Measurements from ENCODE around the gene UHMK1. TPM values are rescaled to one million over a fixed set of nuclear protein-coding genes. Genes with fewer than 3 reads are reported as not detected.

Gene UHMK1
- total and polyA plus RNA-seq, 11 donors, result 5.6 to 34.5 (median 21.8) TPM

GRCh38 chr1:162475089-162475488 lies 22.5 kb upstream of the UHMK1 start:
- H3K4me3 ChIP-seq, result no peak overlapping the region
- H3K27ac ChIP-seq, result no peak overlapping the region
- peaks cover 0 to 3% (median 0%) of the 10 kb centered on the region in 9 donors for H3K27me3 ChIP-seq
- ATAC-seq (peak in 2 of 4 donors; percentile 31 to 39), DNase-seq (no peak)
- intact Hi-C loops (cut with DNase I), result no loop called here
- WGBS, 4 donors, result 70 to 87% (median 83%) methylated on average over 1 to 2 of the region's 2 CpGs
- no peaks in the 10 kb centered on the region for H3K4me1 ChIP-seq
- peaks cover 0 to 28% (median 9%) of the 10 kb centered on the region in 12 donors for H3K9me3 ChIP-seq
- no peak for TF ChIP-seq POLR2A (IDR thresholded peaks at IDR 0.05)
- TF ChIP-seq, protein P1, sequence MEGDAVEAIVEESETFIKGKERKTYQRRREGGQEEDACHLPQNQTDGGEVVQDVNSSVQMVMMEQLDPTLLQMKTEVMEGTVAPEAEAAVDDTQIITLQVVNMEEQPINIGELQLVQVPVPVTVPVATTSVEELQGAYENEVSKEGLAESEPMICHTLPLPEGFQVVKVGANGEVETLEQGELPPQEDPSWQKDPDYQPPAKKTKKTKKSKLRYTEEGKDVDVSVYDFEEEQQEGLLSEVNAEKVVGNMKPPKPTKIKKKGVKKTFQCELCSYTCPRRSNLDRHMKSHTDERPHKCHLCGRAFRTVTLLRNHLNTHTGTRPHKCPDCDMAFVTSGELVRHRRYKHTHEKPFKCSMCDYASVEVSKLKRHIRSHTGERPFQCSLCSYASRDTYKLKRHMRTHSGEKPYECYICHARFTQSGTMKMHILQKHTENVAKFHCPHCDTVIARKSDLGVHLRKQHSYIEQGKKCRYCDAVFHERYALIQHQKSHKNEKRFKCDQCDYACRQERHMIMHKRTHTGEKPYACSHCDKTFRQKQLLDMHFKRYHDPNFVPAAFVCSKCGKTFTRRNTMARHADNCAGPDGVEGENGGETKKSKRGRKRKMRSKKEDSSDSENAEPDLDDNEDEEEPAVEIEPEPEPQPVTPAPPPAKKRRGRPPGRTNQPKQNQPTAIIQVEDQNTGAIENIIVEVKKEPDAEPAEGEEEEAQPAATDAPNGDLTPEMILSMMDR (IDR thresholded peaks at IDR 0.05), result no peak
- H3K36me3 ChIP-seq, result no peaks in the 10 kb centered on the region

DNA sequence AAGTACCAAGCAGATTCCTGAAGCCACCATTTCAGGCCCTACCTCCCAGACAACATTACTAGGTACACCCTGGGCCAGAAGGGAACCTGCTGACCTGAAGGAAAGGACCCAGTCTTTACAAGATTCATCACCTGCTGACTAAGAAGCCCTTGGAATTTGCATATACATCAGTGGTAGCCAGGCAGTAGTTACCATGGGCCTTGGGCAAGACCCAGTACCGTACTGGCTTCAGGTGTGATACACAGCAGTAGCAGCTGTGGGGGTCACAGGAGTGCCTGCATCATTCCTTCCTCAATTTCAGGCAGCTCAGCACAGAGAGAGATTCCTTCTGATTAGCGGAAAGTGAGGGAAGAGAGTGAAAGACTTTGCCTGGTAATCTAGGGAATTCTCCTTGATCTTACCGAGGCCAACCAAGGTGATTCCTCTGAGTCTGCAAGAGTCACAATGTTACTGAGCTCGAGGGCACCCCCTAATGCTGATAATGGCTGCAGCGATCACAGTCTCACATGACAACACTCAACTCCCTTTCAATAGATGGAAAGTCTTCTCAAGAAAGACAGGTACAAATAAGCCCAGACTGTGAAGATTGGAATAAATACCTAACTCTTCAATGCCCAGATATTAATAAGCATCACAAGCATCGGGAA lies 22.0 kb upstream of the UHMK1 start:
- peaks cover 0 to 34% (median 9%) of the 10 kb centered on the region in 12 donors for H3K9me3 ChIP-seq
- no peak overlapping the region for H3K27ac ChIP-seq
- ATAC-seq (no peak), DNase-seq (no peak)
- H3K4me1 ChIP-seq, result no peaks in the 10 kb centered on the region
- intact Hi-C loops (cut with DNase I), result no loop called here
- WGBS, 4 donors, result 62 to 74% (median 72%) methylated on average over 6 of the region's 6 CpGs
- H3K27me3 ChIP-seq, result peaks cover 0 to 3% (median 0%) of the 10 kb centered on the region in 9 donors
- H3K4me3 ChIP-seq, result no peak overlapping the region
- TF ChIP-seq POLR2A (IDR thresholded peaks at IDR 0.05), result no peak
- TF ChIP-seq, protein P1 (IDR thresholded peaks at IDR 0.05), result no peak
- H3K36me3 ChIP-seq, result no peaks in the 10 kb centered on the region

GRCh38 chr1:162476620-162477019 lies 21.0 kb upstream of the UHMK1 start:
- no peak for TF ChIP-seq POLR2A (IDR thresholded peaks at IDR 0.05)
- TF ChIP-seq, protein P1 (IDR thresholded peaks at IDR 0.05), result no peak
- ATAC-seq (no peak), DNase-seq (no peak)
- no peaks in the 10 kb centered on the region for H3K36me3 ChIP-seq
- H3K9me3 ChIP-seq, result peaks cover 0 to 36% (median 9%) of the 10 kb centered on the region in 12 donors
- H3K27ac ChIP-seq, result no peak overlapping the region
- intact Hi-C loops (cut with DNase I), result no loop called here
- 80 to 94% (median 84%) methylated on average over 1 of the region's 1 CpG for WGBS, 4 donors
- H3K4me1 ChIP-seq, result no peaks in the 10 kb centered on the region
- peaks cover 0 to 3% (median 0%) of the 10 kb centered on the region in 9 donors for H3K27me3 ChIP-seq
- no peak overlapping the region for H3K4me3 ChIP-seq

GRCh38 chr1:162485236-162485635 lies 12.4 kb upstream of the UHMK1 start:
- intact Hi-C loops (cut with DNase I), result no loop called here
- no peak overlapping the region for H3K27ac ChIP-seq
- H3K4me3 ChIP-seq, result no peak overlapping the region
- peaks cover 0 to 13% (median 0%) of the 10 kb centered on the region in 12 donors for H3K9me3 ChIP-seq
- ATAC-seq (no peak), DNase-seq (no peak)
- no peaks in the 10 kb centered on the region for H3K4me1 ChIP-seq
- no peaks in the 10 kb centered on the region for H3K36me3 ChIP-seq
- TF ChIP-seq, protein P1 (IDR thresholded peaks at IDR 0.05), result no peak
- peaks cover 0 to 11% (median 0%) of the 10 kb centered on the region in 9 donors for H3K27me3 ChIP-seq
